DMS79 (cell line): ENCODE measurements around the gene ARHGAP26.

ENCODE experiments used
- DNase-seq: peaks from one replicate; lab custom pipeline; 2025; lab: John Stamatoyannopoulos, UW

The ARHGAP26 gene

DNA sequence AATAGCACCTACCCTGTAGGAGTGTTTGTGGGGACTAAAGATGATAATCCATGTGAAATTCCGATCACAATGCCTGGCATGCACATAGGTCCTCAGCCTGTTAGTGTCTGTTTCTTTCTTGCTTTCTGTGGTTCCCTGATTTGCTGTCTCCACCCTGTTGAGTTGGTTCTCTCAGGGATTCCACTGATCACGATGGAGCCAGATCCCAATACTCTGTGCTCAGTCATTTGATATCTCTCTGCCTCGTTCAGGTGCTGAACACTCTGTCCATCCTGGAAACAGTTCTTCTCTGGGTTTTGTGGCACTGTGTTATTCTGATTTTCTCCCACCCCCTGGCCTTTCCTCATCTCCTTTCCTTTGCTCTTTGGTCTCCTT, 60.8 kb downstream of the ARHGAP26 start:
- DNase-seq: no peak

GRCh38 chr5:142832263-142832662, 62.1 kb downstream of the ARHGAP26 start:
- no peak for DNase-seq

- DNase-seq: no peak
These were observed 63.6 kb downstream of the ARHGAP26 start for GRCh38 chr5:142833517-142834449.

- DNase-seq: no peak
These were observed 64.3 kb downstream of the ARHGAP26 start for GRCh38 chr5:142834504-142834903.

- no peak for DNase-seq
These were observed 65.4 kb downstream of the ARHGAP26 start for GRCh38 chr5:142835540-142835939.

- no peak for DNase-seq
These were observed 65.9 kb downstream of the ARHGAP26 start for GRCh38 chr5:142836048-142836447.

DNA sequence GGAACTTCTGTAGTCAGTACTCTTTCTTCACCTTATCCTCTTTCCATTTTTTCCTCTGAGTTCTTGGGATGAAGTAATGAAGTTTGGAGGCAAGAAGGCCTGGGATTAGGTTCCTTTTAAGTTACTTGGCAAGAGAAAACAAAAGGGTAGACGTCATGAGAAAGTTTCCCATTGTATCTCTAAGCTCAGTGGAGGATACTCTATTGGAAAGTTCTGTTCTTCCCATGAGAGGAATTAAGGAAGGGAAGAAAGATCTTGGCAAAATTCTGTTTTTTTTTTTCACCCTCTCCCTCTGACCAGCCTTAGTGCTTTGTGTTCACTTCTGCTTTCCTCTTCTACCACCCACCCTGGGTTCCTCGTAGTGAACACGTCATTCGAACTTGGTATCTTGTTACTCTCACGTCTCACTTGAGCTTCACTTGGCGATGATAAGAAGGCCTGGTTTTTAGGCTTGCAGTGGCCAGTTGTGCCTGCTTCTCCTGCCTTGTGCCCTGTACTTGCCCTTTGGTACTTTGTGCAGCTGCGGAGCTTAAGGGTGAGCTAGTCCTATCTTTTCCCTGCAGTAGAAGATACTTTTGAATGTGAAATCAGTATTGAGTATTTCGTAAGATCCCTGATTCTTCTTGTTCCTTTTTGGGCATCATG, 67.0 kb downstream of the ARHGAP26 start:
- no peak for DNase-seq

- no peak for DNase-seq
These were observed 68.7 kb downstream of the ARHGAP26 start for GRCh38 chr5:142838845-142839244.

DNA sequence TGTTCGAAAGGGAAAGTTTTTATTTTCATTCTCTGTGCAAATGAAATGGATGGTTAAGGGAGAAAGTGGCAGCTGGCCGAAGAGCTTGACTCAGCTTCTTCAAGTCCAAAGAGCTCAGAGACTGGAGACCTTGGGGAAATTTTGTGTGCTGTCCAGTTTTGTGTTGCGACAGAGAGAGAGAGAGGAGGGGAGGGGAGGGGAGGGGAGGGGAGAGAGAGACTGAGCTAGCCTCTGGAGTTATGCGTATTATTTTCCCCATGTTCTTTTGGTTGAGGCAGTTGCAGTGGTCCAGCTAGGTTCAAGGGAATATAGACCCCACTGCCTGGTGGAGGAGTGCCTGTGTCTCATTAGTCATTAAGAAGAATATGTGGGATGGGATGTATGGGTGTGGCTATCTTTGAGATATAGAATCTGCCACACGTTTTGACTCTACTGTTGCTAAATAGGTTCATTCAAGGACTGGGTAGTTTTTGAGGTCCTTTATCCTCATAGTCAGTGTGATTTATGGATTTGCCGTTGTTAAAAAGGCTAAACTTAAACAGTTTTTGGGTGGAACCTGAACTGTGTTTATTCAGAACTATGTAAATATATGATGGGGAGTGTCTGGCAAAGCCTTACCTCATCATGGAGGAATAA, 69.7 kb downstream of the ARHGAP26 start:
- DNase-seq: no peak

GRCh38 chr5:142840575-142840974, 70.4 kb downstream of the ARHGAP26 start:
- no peak for DNase-seq

- no peak for DNase-seq
These were observed 71.5 kb downstream of the ARHGAP26 start for GRCh38 chr5:142841511-142842265.

DNA sequence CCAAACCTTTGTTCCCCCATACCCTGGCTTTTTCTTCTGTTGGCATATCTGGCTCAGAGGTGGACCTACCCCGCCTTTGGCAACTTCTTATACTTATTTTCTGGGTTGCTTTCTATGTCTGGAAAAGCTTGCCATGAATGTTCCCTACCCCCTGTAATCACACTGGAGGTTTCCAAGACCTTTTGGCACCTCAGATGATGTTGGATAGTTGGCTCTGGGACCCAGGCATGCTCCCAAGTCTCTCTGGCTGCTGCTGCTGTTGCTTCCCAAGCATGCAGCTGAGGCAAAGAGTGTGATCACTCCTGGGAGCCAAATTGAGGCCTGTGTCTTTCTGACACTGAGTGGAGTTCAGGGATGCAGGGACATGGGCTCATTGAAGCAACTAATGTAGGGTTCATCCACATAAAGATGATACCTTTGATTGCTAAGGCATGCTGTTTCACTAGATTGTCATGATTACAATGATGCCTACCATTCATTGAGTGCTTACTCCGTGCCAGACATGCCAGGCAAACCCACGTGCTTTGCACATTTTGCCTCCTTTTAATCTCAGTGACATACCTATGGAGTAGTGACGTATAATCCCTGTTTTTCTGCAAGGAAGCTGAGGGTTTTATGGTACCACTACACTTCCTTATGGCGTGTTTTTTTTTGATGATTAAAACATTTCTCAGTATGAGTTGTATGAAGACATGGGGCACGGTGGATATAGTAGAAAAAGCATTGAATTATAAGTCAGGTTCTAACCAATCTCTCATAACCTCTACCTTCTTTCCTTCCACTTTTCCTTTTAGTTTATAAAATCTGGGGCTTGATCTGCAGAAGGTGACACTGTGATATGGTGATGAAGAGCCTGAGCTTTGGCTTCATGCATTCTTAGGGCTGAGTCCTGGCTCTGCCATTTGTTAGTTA, 73.1 kb downstream of the ARHGAP26 start:
- no peak for DNase-seq

DNA sequence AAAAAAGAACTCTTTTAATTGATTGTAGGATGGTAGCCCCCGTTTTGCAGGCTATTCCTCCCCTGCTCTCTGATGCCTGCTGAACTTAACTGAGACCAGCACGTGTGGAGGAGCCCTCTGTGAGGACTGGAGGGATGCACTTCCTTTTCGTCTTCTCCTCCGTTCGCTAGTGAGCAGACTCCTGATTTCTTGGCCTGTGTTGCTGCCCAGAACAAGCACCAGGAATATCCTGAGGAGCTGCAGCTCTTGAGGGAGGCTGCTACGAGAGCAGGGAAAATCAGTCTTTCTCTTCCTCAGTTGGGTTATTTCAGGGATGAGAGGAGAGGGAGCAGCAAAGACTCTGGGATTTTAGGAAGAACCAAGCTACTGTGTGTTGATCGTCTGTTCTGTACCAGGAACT, 74.7 kb downstream of the ARHGAP26 start:
- DNase-seq: no peak

GRCh38 chr5:142845402-142845921, 75.3 kb downstream of the ARHGAP26 start:
- DNase-seq: no peak

GRCh38 chr5:142845954-142846398, 75.8 kb downstream of the ARHGAP26 start:
- DNase-seq: no peak

GRCh38 chr5:142846406-142846805, 76.2 kb downstream of the ARHGAP26 start:
- DNase-seq: no peak

DNA sequence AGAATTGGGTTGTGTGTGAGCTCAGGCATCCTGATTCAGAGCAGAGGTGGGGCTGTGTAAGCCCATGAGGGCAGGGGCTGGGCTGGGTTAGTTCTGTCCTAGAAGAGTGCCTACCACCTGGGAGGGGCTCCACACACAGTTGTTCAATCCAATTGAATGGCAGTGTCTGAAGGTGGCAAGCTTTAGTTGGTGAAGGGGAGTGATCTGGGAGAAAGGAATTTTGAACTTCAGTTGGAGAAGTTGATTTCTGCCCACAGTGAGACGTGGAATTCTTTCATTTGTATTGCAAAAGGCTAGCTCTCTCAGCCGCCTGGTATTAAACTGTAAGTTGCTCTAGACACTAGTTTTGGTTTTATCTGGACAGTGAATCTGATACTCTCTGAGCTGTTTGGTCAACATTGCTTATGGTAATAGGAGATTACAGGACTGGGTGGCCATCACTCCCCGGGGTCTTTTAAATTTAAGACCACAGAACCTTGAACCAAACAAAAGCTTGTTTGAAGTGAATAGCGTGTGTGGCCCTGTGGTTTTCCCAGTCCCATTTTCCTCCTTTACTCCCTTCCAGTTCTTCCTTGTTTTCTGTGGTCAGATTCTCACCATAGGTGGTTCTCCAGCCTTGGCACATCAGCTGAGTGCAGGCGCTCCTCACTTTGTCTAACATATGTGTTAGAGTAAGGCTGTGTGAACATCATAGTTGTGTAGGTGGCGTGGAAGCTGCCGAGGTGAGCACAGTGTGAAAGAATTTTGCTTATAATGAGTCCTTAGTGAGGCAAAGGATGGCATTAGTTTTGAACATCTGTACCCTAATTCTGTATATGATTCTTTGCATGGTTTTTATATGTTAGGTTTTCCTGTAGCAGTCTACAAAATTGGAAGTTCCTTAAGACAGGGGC, 78.0 kb downstream of the ARHGAP26 start:
- no peak for DNase-seq

DNA sequence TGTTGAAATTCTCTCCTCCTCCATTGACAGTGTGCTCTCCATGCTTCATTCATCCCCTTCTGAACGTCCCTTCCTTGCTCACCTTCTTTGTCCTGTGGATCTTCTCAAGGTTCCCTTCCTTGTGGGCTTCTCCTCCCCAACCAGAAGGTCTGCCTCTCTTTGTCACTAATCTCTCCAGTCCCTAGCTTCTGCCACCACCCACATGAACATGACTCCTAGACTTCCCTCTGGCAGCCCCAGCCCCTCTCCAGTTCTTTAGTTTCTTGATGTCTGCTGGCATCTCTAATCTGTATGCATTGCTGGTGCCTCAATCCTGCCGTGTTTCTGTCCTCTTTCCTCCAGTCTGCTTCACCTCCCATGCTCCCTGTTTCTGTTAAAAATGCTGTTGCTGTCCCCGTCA, 79.3 kb downstream of the ARHGAP26 start:
- no peak for DNase-seq

- no peak for DNase-seq
These were observed 79.7 kb downstream of the ARHGAP26 start for GRCh38 chr5:142849880-142850279.

- no peak for DNase-seq
These were observed 81.6 kb downstream of the ARHGAP26 start for GRCh38 chr5:142851731-142852130.
